Left kidney (tissue), 2 donors: ENCODE measurements around the gene LRRC34. TPM values are rescaled to one million over a fixed set of nuclear protein-coding genes. Genes with fewer than 3 reads are reported as not detected.

Experiments used
- DNase-seq: peaks from one replicate; pipeline ENCODE4 v3.0.0-alpha.2; 2013
- polyA plus RNA-seq: library from polyadenylated mRNA; unstranded; fragments of 120-200 nt; gene quantifications from one replicate; pipeline ENCODE4 v1.2.1, GENCODE V29; 2013; ENCODE audit not compliant: insufficient read length

LRRC34 gene
- polyA plus RNA-seq, 1 donor: 18.1 TPM

- peak; percentile 78 for DNase-seq
Observed at GRCh38 chr3:169769287-169770181, 43.2 kb downstream of the LRRC34 start, which contains the start of gene ACTRT3. ACTRT3 (minus strand) TSS chr3:169769561; CDS start chr3:169769520, 41 bp downstream.

- DNase-seq: peak; percentile 92
Observed at GRCh38 chr3:169764882-169765612, 47.7 kb downstream of the LRRC34 start, which contains the start of gene TERC. TERC (minus strand) TSS chr3:169765060.

- peak; percentile 50 for DNase-seq
Observed at GRCh38 chr3:169764312-169764881, 48.3 kb downstream of the LRRC34 start.

GRCh38 chr3:169760479-169760878, 52.2 kb downstream of the LRRC34 start:
- no peak for DNase-seq

- DNase-seq: no peak
Observed at GRCh38 chr3:169759256-169759655, 53.4 kb downstream of the LRRC34 start.

GRCh38 chr3:169758359-169758994, 54.2 kb downstream of the LRRC34 start:
- no peak for DNase-seq

- DNase-seq: no peak
Observed at GRCh38 chr3:169755488-169755887, 57.2 kb downstream of the LRRC34 start.

- no peak for DNase-seq
Observed at GRCh38 chr3:169754711-169755110, 58.0 kb downstream of the LRRC34 start.

GRCh38 chr3:169751875-169752274, 60.8 kb downstream of the LRRC34 start:
- no peak for DNase-seq

- no peak for DNase-seq
Observed at GRCh38 chr3:169750665-169751064, 62.0 kb downstream of the LRRC34 start.

GRCh38 chr3:169748670-169749069, 64.0 kb downstream of the LRRC34 start:
- no peak for DNase-seq

- no peak for DNase-seq
Observed at GRCh38 chr3:169746924-169747323, 65.8 kb downstream of the LRRC34 start.

- peak; percentile 36 for DNase-seq
Observed at GRCh38 chr3:169744366-169745054, 68.2 kb downstream of the LRRC34 start.

Other genes with a start within 250 kb of the LRRC34 start
- gene MECOM, start 149.2 kb downstream of the LRRC34 start, polyA plus RNA-seq: 192 TPM
- gene TERC, start 47.8 kb downstream of the LRRC34 start, polyA plus RNA-seq: 0.35 TPM
- 4.2 TPM for gene ACTRT3, start 43.3 kb downstream of the LRRC34 start, polyA plus RNA-seq
- gene MYNN, start 39.5 kb downstream of the LRRC34 start, polyA plus RNA-seq: 31.3 TPM
- gene LRRIQ4, start within 50 bp of the LRRC34 start, polyA plus RNA-seq: 0.12 TPM
- gene LRRC31, start 57.0 kb upstream of the LRRC34 start, polyA plus RNA-seq: 0.38 TPM
- not detected for gene SAMD7, start 98.7 kb upstream of the LRRC34 start, polyA plus RNA-seq
- 199 TPM for gene SEC62, start 153.9 kb upstream of the LRRC34 start, polyA plus RNA-seq
- gene GPR160, start 225.1 kb upstream of the LRRC34 start, polyA plus RNA-seq: 26.2 TPM